ENCODE results near the gene POLR1A. TPM values are rescaled to one million over a fixed set of nuclear protein-coding genes. Genes with fewer than 3 reads are reported as not detected.

The POLR1A gene
- total and polyA plus RNA-seq, 4 donors = 5.5 to 39.1 (median 9.7) TPM

GRCh38 chr2:86070868-86071267 lies 34.8 kb downstream of the POLR1A start:
- H3K27ac ChIP-seq (ENCODE audit: low read depth in 1 of 2, low read length in 1 of 2) = no peak overlapping the region
- H3K9ac ChIP-seq (ENCODE audit: insufficient read depth in 1 of 2, low read length in 2 of 2) = no peak overlapping the region
- WGBS, 2 donors = 90 to 93% methylated on average over 2 of the region's 2 CpGs
- no peaks in the 10 kb centered on the region for H3K27me3 ChIP-seq (ENCODE audit: control insufficient read depth in 3 of 3, insufficient read depth in 3 of 3, low read length in 2 of 3)
- no peaks in the 10 kb centered on the region for H3K9me3 ChIP-seq (ENCODE audit: control insufficient read depth in 4 of 4, insufficient read depth in 3 of 4, low read length in 3 of 4)
- no peak for TF ChIP-seq CTCF (IDR thresholded peaks at IDR 0.05; ENCODE audit: control extremely low read depth, extremely low read depth)
- no peak overlapping the region for H3K4me3 ChIP-seq
- H3K36me3 ChIP-seq (ENCODE audit: control insufficient read depth in 4 of 4, insufficient read depth in 4 of 4, low read length in 4 of 4) = peaks cover 32 to 51% (median 40%) of the 10 kb centered on the region in 4 donors
- ATAC-seq (ENCODE audit: insufficient read depth, low FRiP score) (no peak), DNase-seq (no peak)
- H3K4me1 ChIP-seq (ENCODE audit: control insufficient read depth in 5 of 5, insufficient read depth in 5 of 5, low read length in 5 of 5) = peaks cover 0 to 9% (median 0%) of the 10 kb centered on the region in 5 donors

- Histone ChIP-seq H3K27ac (ENCODE audit: low read depth in 1 of 2, low read length in 1 of 2) (no peak overlapping the region), H3K4me1 (ENCODE audit: control insufficient read depth in 5 of 5, insufficient read depth in 5 of 5, low read length in 5 of 5) (peaks cover 0 to 9% (median 0%) of the 10 kb centered on the region in 5 donors), H3K9me3 (ENCODE audit: control insufficient read depth in 4 of 4, insufficient read depth in 3 of 4, low read length in 3 of 4) (no peaks in the 10 kb centered on the region), H3K9ac (ENCODE audit: insufficient read depth in 1 of 2, low read length in 2 of 2) (no peak overlapping the region), H3K4me3 (no peak overlapping the region), H3K36me3 (ENCODE audit: control insufficient read depth in 4 of 4, insufficient read depth in 4 of 4, low read length in 4 of 4) (peaks cover 36 to 55% (median 47%) of the 10 kb centered on the region in 4 donors), H3K27me3 (ENCODE audit: control insufficient read depth in 3 of 3, insufficient read depth in 3 of 3, low read length in 2 of 3) (no peaks in the 10 kb centered on the region)
- DNase-seq (no peak), ATAC-seq (ENCODE audit: insufficient read depth, low FRiP score) (no peak)
- 97 to 98% methylated on average over 16 of the region's 16 CpGs for whole genome bisulfite sequencing, 2 donors
- no peak for TF ChIP-seq CTCF (IDR thresholded peaks at IDR 0.05; ENCODE audit: control extremely low read depth, extremely low read depth)
Observed at GRCh38 chr2:86069783-86070339, 35.8 kb downstream of the POLR1A start.

GRCh38 chr2:86069091-86069685 lies 36.5 kb downstream of the POLR1A start:
- Histone ChIP-seq H3K27ac (ENCODE audit: low read depth in 1 of 2, low read length in 1 of 2) (no peak overlapping the region), H3K27me3 (ENCODE audit: control insufficient read depth in 3 of 3, insufficient read depth in 3 of 3, low read length in 2 of 3) (no peaks in the 10 kb centered on the region), H3K4me1 (ENCODE audit: control insufficient read depth in 5 of 5, insufficient read depth in 5 of 5, low read length in 5 of 5) (peaks cover 0 to 9% (median 0%) of the 10 kb centered on the region in 5 donors), H3K36me3 (ENCODE audit: control insufficient read depth in 4 of 4, insufficient read depth in 4 of 4, low read length in 4 of 4) (peaks cover 36 to 57% (median 47%) of the 10 kb centered on the region in 4 donors), H3K9me3 (ENCODE audit: control insufficient read depth in 4 of 4, insufficient read depth in 3 of 4, low read length in 3 of 4) (peaks cover 0 to 1% (median 0%) of the 10 kb centered on the region in 4 donors), H3K4me3 (no peak overlapping the region), H3K9ac (ENCODE audit: insufficient read depth in 1 of 2, low read length in 2 of 2) (no peak overlapping the region)
- no peak for ATAC-seq (ENCODE audit: insufficient read depth, low FRiP score)
- no peak for TF ChIP-seq CTCF (IDR thresholded peaks at IDR 0.05; ENCODE audit: control extremely low read depth, extremely low read depth)
- WGBS, 2 donors = 70 to 81% methylated on average over 8 of the region's 8 CpGs
- no peak for DNase-seq

Data from lung (tissue), 12 donors.